MM.1S (cell line): Measurements from ENCODE around the gene MYCBP.

Experiments used
- EZH2 ChIP-seq: fragments of 300-600 bp; sonication (generic); optimal IDR thresholded peaks from 2 replicates; pipeline ENCODE3; 2017; ENCODE audit warnings: low read depth, mild to moderate bottlenecking, antibody characterized with exemption, low read length, mixed read lengths
- EZH2phosphoT487 ChIP-seq: fragments of 300-600 bp; sonication (generic); IDR thresholded peaks from 2 replicates; pipeline ENCODE4 v1.6.1; 2018; ENCODE audit warnings: antibody characterized with exemption, low read length
- TF ChIP-seq, protein P1 (sequence below): fragments of 300-600 bp; sonication (generic); IDR thresholded peaks from 2 replicates; pipeline ENCODE4 v1.5.1; 2016; ENCODE audit warnings: antibody characterized with exemption, low read length, mixed read lengths

- TF ChIP-seq, protein P1, sequence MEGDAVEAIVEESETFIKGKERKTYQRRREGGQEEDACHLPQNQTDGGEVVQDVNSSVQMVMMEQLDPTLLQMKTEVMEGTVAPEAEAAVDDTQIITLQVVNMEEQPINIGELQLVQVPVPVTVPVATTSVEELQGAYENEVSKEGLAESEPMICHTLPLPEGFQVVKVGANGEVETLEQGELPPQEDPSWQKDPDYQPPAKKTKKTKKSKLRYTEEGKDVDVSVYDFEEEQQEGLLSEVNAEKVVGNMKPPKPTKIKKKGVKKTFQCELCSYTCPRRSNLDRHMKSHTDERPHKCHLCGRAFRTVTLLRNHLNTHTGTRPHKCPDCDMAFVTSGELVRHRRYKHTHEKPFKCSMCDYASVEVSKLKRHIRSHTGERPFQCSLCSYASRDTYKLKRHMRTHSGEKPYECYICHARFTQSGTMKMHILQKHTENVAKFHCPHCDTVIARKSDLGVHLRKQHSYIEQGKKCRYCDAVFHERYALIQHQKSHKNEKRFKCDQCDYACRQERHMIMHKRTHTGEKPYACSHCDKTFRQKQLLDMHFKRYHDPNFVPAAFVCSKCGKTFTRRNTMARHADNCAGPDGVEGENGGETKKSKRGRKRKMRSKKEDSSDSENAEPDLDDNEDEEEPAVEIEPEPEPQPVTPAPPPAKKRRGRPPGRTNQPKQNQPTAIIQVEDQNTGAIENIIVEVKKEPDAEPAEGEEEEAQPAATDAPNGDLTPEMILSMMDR, result no peak
- TF ChIP-seq EZH2, result no peak
- TF ChIP-seq EZH2phosphoT487, result no peak
These were observed 26.4 kb upstream of the MYCBP start for GRCh38 chr1:38899560-38899959.
